CD4-positive, alpha-beta T cell treated with Interferon alpha-2 for 1 hour (primary cell): ENCODE measurements around the gene C1QC.

Source experiments
- DNase-seq, 2 donors: peaks; one replicate each; pipeline ENCODE4 v3.0.0-alpha.2; 2020 to 2022

The C1QC gene

GRCh38 chr1:22681556-22682276 lies 38.3 kb downstream of the C1QC start:
- DNase-seq = no peak

GRCh38 chr1:22683547-22683946 lies 40.1 kb downstream of the C1QC start:
- no peak for DNase-seq

GRCh38 chr1:22685591-22686059 lies 42.2 kb downstream of the C1QC start:
- no peak for DNase-seq

- DNase-seq = no peak
These were observed 43.8 kb downstream of the C1QC start for GRCh38 chr1:22687191-22687590.

- DNase-seq = no peak
These were observed 45.0 kb downstream of the C1QC start for GRCh38 chr1:22688466-22688865.

GRCh38 chr1:22689505-22689904 lies 46.1 kb downstream of the C1QC start:
- DNase-seq = no peak

- no peak for DNase-seq
These were observed 47.8 kb downstream of the C1QC start for GRCh38 chr1:22691031-22691753.

GRCh38 chr1:22694172-22694571 lies 50.7 kb downstream of the C1QC start:
- no peak for DNase-seq

GRCh38 chr1:22696610-22697009 lies 53.2 kb downstream of the C1QC start:
- no peak for DNase-seq
